NCI-H2107 treated with DMSO at 0.1 percent for 48 hours (cell line): Measurements from ENCODE around the gene BCAS2.
A peak's percentile ranks its signal among the peaks of the same experiment; 100 is the strongest.
"Not testable (repeated sequence)": the region's sequence is repeated elsewhere in the genome, so short reads cannot be mapped to it uniquely, and the experiment has no call there.

Experiments
- DNase-seq: peaks from one replicate; lab custom pipeline; 2025; ENCODE audit not compliant: unreplicated experiment; lab: John Stamatoyannopoulos, UW

BCAS2 gene

DNA sequence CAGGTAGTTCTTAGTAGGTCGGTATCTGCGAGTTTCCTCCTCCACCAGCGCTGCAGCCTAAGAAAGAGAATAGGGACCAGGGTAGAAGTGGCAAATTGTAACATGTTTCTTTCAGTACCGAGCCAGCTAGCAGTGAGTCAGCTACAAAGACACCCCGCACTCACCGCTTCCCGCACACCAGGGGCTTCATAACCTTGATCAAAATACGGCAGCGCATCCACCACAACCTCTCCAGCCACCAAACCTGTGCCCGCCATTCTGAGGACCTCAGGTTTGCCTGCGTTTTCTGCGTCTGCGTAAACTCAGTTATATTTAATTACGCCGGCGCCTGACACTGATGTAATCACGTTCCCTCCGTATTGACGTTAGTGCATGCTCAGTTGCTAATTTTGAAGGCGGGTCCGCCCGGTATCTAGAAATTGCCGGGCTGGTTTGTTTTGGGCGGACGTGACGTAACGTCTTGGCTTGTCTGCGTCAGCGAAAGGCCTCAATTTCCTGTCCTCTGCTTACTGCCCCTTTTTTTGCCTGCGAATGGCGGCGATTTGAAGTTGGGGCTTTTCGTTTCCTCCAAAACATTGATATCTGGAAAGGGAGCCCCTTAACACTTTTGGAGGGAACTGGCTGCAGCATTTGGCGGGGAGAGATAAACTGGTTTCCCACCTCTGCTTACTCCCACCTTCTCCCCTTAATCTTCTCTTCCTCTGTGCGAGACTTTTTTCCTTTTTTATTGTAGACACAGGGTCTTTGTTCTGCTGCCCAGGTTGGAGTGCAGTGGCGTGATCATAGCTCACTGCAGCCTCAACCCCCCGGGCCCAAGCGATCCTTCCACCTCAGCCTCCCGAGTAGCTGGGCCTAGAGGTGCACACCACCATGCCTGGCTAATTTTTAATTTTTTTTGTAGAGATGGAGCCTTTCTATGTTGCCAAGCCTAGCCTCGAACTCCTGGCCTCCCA, at the start of gene BCAS2:
Gene BCAS2 (minus strand): TSS at position 281 of the 953 bp plus-strand sequence. CDS start 24 bp downstream, at position 257.
- peak; percentile 99 for DNase-seq

DNA sequence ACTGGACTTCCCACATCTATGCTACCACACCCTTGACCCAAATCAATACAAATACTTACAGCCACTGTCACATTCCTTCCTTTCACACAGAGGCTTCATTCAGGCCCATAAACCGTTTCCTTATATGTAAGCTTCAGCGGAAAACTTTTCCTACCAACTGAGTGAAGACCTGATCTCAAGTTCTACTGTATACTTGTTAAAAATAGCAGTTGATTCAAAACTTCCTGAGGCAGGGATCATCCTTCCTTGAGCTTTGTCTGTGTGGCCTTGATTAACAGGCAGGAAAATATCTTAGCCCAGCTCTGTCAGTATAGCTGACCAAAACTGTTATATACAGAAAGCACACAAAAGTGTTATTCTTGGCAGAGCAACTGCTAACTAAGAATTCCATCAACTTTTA, 45.7 kb upstream of the BCAS2 start:
- DNase-seq = no peak

DNA sequence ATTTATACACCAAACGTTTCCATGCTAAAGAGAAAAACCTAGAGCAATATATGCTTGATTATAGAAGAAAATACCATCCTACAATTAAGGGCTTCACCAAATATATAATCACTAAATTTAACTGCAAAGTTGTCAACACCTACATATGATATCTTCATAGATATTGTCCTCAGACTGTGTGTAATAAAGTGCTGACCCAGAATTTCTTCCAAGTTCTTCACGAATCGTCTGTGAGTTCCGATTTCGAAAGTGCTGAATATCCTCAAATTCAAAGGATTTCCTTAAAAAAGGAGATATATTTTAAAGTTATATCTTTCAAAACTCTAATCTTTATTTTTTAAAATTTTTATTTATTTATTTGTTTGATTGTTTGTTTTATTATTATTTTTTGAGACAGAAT, 41.9 kb upstream of the BCAS2 start:
- DNase-seq = no peak

DNA sequence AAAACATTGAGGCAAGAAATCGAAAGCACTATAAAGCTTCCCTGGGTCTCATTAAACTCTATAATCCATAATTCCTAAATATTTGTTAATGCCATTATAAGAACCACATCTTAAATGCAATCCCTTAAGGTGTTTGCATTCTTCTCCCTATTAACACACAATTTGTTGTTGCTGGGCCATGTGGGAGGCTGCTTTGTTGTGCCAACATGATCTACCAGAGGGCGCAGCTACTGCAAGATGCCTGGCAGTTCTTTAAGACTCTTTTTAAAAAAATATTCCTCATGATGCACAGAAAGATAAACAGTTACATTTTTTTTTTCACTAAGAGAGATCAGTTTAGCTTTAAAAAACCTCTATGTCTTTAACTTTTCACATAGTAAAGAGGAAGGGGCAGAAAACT, 39.0 kb upstream of the BCAS2 start:
- no peak for DNase-seq

DNA sequence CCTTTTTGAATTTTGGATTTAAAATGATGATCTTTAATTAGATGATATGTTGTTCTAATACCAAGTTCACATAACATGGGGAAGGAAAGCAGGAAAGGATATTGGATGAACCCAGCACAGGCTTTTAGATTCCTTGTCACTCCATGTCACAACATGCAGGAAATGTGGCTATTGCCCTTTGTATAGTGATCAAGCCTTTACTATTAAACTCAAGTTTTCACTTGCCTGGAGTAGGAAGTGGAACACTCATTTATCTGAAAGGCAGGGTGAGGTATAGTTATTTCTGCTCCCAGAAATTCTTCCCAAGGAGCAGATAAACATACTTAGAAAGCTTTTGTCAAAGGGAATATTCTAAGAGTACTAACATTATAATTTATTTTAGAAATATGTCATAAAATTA, 37.2 kb upstream of the BCAS2 start:
- DNase-seq = no peak

DNA sequence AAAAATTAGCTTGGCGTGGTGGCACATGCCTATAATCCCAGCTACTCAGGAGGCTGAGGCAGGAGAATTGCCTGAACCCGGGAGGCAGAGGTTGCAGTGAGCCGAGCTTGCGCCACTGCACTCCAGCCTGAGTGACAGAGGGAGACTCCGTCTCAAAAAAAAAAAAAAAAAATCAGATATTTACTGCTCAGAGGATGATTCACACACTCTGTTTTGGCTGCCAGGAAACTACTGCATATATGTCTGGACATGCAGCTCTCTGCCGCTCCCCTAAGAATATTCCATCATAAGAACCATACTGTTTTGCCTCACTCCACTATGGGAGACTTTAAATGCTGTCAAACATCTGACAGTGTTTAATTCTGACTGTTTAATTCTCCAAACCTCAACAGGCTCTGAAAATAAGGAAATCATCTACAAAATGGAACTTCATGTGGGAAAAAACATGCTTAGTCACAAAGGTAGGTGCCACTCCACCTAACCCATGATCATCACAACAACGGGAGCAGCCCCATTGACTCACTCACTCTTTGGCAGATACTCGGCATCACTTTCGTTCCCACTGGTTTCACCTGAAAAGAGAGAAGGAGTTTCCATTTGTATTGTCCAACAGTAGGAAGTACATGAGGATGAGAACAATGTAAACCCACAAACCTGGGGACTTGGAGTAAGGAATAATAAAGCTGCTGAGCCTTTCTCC, 29.3 kb upstream of the BCAS2 start:
- no peak for DNase-seq

DNA sequence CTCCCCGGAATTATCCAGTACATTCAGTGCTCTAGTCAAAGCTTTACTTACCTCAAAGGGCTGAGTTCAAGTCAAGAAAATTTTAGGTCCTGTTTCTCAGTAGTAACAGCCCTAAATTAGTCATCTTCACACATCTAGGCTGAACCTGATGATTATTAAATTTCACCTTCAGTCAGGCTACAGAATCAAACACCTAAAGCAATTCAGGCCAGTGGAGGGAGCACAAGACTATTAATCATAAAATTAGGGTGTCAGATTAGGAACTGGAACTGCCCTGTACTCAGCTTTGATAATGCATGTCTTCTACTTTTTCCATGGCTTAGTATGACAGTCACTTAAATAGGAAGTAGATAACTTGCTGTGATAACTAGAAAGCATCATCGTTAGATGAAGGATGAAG, 28.4 kb upstream of the BCAS2 start:
- no peak for DNase-seq

DNA sequence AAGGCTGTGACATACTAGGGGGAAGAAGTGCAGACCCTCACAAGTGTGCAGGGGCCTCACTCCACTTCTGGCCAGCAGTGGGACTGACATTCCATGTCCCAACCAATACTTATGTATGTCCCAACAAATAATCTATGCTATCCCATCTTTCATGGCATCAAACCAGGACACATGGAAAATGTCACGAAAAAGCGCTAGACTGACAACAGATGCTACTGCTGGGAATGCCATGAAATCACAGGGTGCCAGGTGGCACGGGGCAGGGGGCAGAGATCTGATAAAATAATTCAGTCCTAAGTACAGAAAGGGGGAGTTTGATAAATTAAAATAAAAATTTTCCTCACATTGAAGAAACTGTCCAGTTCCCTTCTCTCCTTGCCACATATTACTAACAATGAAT, 27.6 kb upstream of the BCAS2 start:
- DNase-seq = no peak

DNA sequence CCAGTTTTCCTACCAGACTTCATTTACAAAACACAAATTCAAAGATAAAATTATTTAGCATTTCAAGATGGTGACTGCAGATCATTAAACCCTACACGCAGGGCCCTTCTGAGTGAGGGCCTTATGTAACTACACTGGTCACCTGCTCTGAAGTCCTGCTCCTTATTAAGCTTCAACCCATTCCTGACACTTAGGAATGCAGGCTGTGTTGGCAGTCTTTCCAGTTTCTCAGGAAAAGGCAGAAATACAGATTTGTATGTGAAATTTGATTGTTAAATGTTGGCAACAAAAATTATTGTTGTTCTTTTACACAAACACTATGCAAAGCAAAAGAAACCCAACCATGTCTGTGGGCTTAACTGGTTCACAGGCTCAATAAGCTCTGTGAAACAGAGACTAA, 25.8 kb upstream of the BCAS2 start:
- no peak for DNase-seq

DNA sequence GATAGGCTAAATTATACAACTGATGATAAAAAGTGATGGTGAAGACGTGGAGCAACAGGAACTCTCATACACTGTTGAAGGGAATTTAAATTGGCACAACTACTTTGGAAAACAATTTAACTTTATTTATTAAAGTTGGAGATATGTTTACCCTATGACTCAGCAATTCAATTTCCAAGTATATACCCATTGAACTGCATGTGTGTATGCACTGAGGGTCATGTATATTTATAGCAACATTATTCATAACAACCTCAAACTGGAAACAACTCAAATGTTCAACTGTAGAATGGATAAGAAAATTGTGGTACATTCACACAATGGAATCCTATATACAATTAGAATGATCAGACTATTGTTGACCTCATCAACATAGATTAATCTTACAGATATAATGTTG, 16.5 kb upstream of the BCAS2 start:
- DNase-seq = no peak

DNA sequence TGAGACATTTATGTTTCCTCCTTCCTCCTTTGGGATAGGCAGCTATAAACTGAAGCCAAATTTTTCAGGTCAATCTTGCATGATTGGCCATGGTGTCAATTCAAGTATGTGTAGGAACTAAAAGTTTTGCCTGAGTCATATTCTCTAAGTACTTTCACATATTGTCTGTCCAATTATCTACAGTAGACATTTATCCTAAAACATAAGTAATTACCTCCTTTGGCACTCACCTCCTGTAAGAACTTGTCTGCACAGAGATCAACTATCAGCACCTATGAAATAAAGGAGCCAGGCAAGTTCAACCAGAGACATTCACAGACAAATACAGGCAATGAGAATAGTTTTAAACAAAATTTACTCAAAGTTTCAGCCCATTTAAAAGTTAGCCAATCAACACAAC, 14.2 kb upstream of the BCAS2 start:
- DNase-seq = no peak

DNA sequence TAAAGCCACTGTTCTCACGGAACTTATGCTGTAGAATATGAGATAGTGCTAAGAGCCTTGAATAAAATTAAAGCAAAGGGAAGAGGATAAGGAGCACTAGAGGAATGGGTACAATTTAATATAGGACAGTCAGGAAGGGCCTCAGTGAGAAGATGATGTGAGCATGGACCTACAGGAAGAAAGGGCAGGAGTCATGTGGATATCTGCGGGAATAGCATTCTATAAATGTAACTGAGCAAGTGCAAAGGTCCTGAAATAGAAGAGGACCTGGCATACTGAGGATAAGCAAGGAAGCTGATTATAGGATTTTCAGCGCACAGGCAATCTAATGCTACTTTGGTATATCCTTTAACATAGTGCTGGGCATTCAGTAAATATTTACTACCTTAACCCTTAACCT, 12.6 kb upstream of the BCAS2 start:
- no peak for DNase-seq

DNA sequence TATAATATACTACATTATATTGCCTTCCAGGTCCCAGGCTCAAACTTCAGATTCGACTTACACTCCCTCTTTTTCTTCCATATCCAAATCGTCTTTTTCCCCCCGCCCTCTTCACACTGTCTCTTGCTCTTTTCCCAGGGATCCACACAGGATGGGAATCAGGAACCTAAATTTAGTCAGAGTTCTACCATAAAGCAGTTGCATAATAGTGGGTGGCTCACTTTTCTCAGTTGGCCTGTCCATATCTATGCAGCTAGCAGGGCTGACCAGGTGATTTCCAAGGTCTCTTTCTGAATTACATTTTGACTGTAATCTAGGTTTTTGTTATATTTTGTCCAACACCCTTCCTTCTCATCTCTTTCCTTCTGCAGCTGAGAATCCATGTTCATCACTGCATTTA, 7.7 kb upstream of the BCAS2 start:
- no peak for DNase-seq

DNA sequence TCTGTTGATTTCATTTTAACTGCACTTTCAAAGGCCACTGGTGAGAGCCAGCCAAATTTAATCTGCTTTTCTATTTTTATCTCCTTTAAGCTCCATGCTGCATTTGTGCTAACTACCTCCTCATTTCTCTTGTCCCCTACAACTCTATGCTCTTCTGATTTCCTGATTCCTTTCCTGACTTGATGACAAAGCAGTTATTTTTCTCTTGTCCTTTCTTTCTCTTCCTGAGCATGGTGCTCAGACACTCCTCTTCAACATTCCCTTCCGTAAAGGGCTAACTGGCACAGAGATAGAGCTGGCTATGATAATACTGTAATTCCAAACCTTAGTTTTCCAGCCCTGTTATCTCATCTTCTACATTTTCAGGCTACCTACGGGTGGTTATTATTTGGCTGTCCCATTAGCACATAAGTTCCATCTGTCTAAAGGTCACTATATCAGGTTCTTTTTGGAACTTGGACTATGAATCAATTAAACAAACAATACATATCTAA, 6.8 kb upstream of the BCAS2 start:
- DNase-seq = no peak

DNA sequence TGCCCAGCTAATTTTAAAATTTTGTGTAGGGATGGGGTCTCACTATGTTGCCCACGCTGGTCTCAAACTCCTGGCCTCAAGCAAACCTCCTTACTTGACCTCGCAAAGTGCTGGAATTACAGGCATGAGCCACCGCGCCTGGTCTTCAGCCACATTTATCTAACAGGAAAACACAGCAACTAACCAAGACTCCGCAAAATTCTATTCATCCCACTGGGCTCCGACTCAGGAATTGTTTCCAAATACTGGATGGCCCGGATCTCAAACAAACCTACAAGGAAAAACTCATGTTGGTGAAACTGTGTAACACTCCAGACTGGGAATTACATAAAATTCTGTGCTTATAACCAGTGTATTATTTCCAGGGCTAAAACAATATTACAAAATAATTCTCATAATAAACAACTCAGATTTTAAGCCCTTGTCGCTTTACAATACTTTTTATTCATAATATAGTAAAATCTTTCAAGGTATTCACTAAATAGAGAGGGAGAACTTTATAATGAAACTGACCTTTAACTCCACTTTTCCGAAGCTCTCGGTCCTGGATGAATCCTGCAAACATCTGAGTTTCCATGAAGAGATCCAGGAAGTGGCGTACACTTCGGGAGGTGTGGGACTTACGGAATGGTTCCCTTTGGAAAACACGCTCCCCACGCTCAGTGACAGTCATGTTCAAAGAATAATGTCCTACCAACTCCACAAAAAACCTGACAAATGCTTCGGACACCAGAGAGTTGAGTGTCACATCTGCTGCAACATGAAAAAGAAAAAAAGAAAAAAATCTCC, 6.0 kb upstream of the BCAS2 start:
- DNase-seq = no peak

DNA sequence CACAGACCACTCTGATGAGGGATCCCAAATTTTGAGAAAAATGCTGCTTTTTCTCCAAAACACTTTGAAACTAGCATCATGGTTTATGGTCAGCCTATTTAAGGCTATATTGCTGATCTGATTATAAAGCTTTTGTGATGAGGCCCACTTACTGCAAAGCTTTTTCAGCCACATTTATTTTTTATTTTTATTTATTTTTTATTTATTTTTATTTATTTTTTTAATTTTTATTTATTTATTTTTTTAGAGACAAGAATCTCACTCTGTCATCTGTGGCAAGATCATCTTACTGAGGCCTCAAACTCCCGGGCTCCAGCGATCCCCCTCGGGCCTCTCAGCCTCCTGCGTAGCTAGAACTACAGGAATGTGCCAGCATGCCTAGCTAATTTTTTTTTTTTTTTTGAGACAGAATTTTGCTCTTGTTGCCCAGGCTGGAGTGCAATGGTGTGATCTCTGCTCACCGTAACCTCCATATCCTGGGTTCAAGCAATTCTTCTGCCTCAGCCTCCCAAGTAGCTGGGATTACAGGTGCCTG, 5.2 kb upstream of the BCAS2 start:
- DNase-seq = no peak

DNA sequence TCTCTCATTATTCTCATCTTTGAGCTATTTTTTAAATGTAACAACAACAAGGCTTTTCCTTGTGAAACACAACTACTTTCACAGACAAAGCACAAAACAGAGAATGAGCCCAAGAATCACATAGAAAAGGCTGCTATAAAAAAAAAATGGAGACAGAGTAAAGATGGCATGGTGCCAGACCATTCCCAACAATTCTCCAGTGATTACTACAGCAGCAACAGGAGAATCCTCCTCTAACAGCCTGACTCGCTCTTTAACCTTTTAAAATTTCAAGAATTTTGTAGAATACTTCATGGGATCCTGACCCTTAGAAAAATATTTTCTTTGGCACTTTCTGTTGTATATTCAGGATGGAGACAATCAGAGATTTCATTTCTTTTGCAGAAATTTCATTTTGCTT, 3.8 kb upstream of the BCAS2 start:
- no peak for DNase-seq

DNA sequence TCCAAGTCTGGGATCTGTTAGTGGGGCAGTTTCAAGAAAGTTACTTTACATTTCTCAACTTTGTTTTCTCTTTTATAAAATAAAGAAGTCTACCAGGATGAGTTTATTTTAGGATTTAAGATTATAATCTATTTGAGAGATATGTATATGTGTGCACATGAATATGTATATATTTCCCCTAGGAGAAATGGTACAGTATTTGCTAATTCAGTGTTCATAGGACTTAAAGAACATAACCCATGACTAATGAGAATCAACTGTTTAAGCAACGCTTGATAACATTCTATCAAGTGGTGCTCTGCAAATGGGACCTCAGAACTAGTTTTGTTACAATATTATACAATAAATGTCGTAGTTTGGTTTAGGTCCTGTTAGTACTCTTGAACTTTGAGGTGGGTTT, 7.0 kb downstream of the BCAS2 start:
- DNase-seq = no peak

DNA sequence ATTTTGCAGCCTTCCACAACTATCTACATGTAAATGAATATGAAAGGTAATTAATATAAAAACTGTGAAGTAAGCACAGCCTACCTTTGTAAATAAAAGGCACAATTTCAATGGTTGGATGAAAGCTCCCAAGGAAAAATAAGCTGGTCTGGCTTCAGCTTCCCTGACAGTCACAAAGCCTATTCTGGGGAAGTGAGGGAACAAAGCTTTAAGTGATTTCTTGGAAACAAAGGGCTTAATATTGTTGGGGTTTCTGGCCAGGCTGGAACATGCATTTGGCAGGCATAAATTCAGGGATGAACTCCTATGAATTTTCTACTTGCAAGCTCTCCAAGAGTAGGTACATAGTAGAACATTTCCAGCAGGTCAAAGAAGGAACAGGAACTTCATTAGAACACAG, 17.3 kb downstream of the BCAS2 start:
- no peak for DNase-seq

DNA sequence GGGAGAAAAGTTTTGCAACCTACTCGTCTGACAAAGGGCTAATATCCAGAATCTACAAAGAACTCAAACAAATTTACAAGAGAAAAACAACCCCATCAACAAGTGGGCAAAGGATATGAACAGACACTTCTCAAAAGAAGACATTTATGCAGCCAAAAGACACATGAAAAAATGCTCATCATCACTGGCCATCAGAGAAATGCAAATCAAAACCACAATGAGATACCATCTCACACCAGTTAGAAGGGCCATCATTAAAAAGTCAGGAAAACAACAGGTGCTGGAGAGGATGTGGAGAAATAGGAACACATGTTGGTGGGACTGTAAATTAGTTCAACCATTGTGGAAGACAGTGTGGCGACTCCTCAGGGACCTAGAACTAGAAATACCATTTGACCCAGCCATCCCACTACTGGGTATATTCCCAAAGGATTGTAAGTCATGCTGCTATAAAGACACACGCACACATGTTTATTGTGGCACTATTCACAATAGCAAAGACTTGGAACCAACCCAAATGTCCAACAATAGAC, 18.4 kb downstream of the BCAS2 start:
- DNase-seq = not testable (repeated sequence)

DNA sequence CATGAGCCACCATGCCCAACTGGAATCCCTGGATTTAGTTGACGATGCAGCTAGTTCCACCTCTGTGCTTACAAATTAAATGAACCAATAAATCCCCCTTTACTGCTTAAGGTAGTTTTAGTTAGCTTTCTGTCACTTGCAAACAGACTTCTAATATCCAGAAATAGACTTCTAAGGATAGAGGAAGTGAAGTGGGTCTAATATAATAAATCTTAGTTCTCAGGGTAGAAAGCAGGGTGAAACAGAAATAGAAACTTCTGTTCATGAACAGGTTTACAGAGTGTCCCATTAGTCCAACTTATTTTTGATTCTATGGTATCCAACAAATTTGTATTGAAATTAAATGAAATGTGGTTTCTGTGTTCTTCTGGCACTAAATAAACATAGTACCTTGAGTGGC, 20.1 kb downstream of the BCAS2 start:
- no peak for DNase-seq
